ENCODE results near the gene HEG1. TPM values are rescaled to one million over a fixed set of nuclear protein-coding genes. Genes with fewer than 3 reads are reported as not detected.
A peak's percentile ranks its signal among the peaks of the same experiment; 100 is the strongest.

The HEG1 gene
- total RNA-seq, 1 experiment from 2014 or later: 14.6 TPM

DNA sequence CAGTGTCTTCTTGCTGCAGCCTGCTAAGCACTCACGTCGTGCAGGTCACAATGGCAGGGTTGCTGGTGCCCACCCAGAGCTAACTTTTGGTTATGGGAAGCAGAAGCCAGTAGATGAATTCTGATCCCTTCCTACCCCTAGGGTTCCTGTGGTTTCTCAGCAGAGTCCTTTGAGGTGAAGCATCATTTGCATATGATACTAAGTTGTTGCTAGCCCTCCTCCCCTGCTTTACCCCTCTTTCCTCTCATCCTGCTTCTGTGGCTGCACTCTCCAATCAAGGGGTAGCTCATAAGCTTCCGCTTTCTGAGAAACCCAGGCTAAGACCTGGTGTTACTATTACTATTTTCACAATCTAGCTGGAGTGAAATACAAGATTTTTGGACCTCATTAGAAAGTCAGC lies 22.1 kb upstream of the HEG1 start:
- H3K27me3 Mint-ChIP-seq (ENCODE audit: low read depth): no peaks in the 10 kb centered on the region
- TF ChIP-seq, protein P1, sequence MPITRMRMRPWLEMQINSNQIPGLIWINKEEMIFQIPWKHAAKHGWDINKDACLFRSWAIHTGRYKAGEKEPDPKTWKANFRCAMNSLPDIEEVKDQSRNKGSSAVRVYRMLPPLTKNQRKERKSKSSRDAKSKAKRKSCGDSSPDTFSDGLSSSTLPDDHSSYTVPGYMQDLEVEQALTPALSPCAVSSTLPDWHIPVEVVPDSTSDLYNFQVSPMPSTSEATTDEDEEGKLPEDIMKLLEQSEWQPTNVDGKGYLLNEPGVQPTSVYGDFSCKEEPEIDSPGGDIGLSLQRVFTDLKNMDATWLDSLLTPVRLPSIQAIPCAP (CRISPR knock-in tag; IDR thresholded peaks at IDR 0.05): no peak
- CTCF ChIA-PET: no interaction called here
- POLR2A ChIA-PET: no interaction called here
- ATAC-seq (no peak), DNase-seq (ENCODE audit: low spot score) (no peak)
- H3K36me3 Mint-ChIP-seq: no peaks in the 10 kb centered on the region; the same call in 1 of the 2 replicates
- no peaks in the 10 kb centered on the region for H3K9me3 Mint-ChIP-seq
- H3K4me1 Mint-ChIP-seq: peaks cover 12% of the 10 kb centered on the region
- no peak overlapping the region for H3K4me3 Mint-ChIP-seq
- H3K27ac Mint-ChIP-seq: no peak overlapping the region

DNA sequence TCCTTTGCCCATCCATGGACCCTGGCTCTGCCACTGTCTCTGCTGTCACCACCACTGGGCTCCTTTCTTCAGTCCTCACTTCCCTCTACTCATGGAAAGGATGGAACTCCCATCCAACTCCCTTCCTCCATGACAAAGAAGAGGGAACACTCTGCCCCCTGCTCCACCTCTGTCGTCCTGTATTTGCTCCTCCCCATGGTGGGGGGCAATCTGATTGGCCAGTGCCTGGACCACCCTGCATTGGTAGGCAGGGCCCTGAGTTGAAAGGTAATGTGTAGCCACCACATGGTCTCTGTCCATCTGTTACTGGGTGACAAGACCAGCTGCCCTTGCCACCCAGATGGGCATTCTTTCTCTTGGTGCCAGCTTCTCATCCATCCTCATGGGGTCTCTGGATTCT lies 20.7 kb upstream of the HEG1 start:
- POLR2A ChIA-PET: no interaction called here
- CTCF ChIA-PET: no interaction called here
- Mint-ChIP-seq H3K9me3 (no peaks in the 10 kb centered on the region), H3K4me1 (peaks cover 12% of the 10 kb centered on the region), H3K27me3 (ENCODE audit: low read depth) (no peaks in the 10 kb centered on the region), H3K36me3 (no peaks in the 10 kb centered on the region), H3K27ac (peak overlapping the region; percentile 64; the same call in 1 of the 2 replicates), H3K4me3 (no peak overlapping the region)
- ATAC-seq: peak; percentile 33; the same call in 1 of the 2 replicates
- DNase-seq (ENCODE audit: low spot score): no peak
- TF ChIP-seq NFYB (CRISPR knock-in tag; conservative IDR thresholded peaks at IDR 0.05; ENCODE audit: low read depth) (0 out of 2 replicates have a peak, but pooled peaks have one; percentile 12), TEAD4 (CRISPR knock-in tag; IDR thresholded peaks at IDR 0.05) (no peak)

DNA sequence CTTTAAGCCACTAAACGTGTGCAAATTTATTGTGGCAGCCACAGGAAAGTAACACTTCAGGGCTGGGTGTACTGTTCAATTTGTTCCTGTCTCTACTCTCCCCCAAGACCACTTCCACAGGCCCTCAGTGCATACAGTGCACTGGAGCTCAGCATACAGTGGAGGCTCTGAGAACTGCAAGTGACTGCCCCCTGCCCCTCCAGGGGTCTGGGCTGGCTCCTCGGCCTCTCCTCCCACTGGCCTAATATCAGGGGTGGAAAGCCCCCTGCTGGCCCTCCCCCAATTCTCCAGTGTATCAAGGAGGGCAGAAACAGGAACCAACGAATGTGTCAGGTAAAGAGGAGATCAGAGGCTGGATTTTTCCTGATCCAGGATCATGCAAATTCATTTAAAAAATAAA lies 19.9 kb upstream of the HEG1 start:
- peak; percentile 88 for ATAC-seq
- CTCF ChIA-PET: interaction anchor here (0.5 to 1.2 kb wide), 3 partner anchors 53 to 88 kb away, joined by 3 to 5 read pairs (median 4); no protein-coding TSS in a partner anchor
- Mint-ChIP-seq H3K4me1 (peaks cover 12% of the 10 kb centered on the region), H3K9me3 (no peaks in the 10 kb centered on the region), H3K27me3 (ENCODE audit: low read depth) (no peaks in the 10 kb centered on the region), H3K36me3 (no peaks in the 10 kb centered on the region), H3K27ac (peak overlapping the region; percentile 17; the same call in 1 of the 2 replicates), H3K4me3 (no peak overlapping the region)
- POLR2A ChIA-PET: no interaction called here
- no peak for DNase-seq (ENCODE audit: low spot score)
- TF ChIP-seq PRRX2 (CRISPR knock-in tag; IDR thresholded peaks at IDR 0.05) (no peak), NFYB (CRISPR knock-in tag; conservative IDR thresholded peaks at IDR 0.05; ENCODE audit: low read depth) (no peak), GRHL2 (CRISPR knock-in tag; IDR thresholded peaks at IDR 0.05; ENCODE audit: insufficient replicate concordance, severe bottlenecking) (no peak)

DNA sequence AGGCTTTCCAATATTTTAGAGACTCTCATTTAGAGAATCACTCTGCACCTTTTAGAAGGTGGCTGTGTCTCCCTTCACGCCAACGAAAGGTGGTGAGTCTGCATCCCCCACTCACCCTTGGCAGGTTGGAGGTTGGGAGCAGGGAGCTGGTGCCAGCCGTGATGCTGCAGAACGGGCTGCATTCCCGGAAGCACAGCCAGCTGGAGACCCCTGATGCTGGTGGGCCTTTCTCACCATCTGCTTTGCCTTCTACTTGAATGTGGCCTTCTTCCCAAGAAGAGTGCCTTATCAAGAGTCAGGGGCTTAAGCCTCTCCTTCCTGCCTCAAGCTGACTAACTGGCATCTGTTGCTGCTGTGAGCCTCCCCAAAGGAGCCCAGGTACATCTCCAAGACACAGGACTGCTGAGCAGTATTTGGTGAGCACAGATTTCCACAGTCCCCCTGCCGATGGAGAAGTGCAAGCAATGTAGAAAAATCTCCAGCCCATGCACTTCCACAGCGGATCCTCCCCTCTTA lies 17.7 kb upstream of the HEG1 start:
- peaks cover 12% of the 10 kb centered on the region for H3K4me1 Mint-ChIP-seq
- no peak overlapping the region for H3K27ac Mint-ChIP-seq
- no peaks in the 10 kb centered on the region for H3K9me3 Mint-ChIP-seq
- POLR2A ChIA-PET: no interaction called here
- CTCF ChIA-PET: no interaction called here
- DNase-seq (ENCODE audit: low spot score): no peak
- H3K27me3 Mint-ChIP-seq (ENCODE audit: low read depth): no peaks in the 10 kb centered on the region
- ATAC-seq: no peak
- no peak overlapping the region for H3K4me3 Mint-ChIP-seq
- H3K36me3 Mint-ChIP-seq: no peaks in the 10 kb centered on the region
- TF ChIP-seq FOXJ3 (CRISPR knock-in tag; IDR thresholded peaks at IDR 0.05; ENCODE audit: borderline replicate concordance): no peak
- TF ChIP-seq ZNF396 (CRISPR knock-in tag; IDR thresholded peaks at IDR 0.05; ENCODE audit: borderline replicate concordance): no peak
- TF ChIP-seq RELA (CRISPR knock-in tag; IDR thresholded peaks at IDR 0.05; ENCODE audit: borderline replicate concordance): no peak
- no peak for TF ChIP-seq NR1H2 (CRISPR knock-in tag; IDR thresholded peaks at IDR 0.05)
- TF ChIP-seq MXD4 (CRISPR knock-in tag; IDR thresholded peaks at IDR 0.05; ENCODE audit: borderline replicate concordance): no peak
- TF ChIP-seq ZNF317 (CRISPR knock-in tag; IDR thresholded peaks at IDR 0.05; ENCODE audit: borderline replicate concordance, low read depth): no peak
- TF ChIP-seq ZNF232 (CRISPR knock-in tag; IDR thresholded peaks at IDR 0.05): no peak
- no peak for TF ChIP-seq NFE2L1 (CRISPR knock-in tag; IDR thresholded peaks at IDR 0.05)
- TF ChIP-seq, protein P2, sequence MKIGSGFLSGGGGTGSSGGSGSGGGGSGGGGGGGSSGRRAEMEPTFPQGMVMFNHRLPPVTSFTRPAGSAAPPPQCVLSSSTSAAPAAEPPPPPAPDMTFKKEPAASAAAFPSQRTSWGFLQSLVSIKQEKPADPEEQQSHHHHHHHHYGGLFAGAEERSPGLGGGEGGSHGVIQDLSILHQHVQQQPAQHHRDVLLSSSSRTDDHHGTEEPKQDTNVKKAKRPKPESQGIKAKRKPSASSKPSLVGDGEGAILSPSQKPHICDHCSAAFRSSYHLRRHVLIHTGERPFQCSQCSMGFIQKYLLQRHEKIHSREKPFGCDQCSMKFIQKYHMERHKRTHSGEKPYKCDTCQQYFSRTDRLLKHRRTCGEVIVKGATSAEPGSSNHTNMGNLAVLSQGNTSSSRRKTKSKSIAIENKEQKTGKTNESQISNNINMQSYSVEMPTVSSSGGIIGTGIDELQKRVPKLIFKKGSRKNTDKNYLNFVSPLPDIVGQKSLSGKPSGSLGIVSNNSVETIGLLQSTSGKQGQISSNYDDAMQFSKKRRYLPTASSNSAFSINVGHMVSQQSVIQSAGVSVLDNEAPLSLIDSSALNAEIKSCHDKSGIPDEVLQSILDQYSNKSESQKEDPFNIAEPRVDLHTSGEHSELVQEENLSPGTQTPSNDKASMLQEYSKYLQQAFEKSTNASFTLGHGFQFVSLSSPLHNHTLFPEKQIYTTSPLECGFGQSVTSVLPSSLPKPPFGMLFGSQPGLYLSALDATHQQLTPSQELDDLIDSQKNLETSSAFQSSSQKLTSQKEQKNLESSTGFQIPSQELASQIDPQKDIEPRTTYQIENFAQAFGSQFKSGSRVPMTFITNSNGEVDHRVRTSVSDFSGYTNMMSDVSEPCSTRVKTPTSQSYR (CRISPR knock-in tag; IDR thresholded peaks at IDR 0.05): no peak
- TF ChIP-seq, protein P3, sequence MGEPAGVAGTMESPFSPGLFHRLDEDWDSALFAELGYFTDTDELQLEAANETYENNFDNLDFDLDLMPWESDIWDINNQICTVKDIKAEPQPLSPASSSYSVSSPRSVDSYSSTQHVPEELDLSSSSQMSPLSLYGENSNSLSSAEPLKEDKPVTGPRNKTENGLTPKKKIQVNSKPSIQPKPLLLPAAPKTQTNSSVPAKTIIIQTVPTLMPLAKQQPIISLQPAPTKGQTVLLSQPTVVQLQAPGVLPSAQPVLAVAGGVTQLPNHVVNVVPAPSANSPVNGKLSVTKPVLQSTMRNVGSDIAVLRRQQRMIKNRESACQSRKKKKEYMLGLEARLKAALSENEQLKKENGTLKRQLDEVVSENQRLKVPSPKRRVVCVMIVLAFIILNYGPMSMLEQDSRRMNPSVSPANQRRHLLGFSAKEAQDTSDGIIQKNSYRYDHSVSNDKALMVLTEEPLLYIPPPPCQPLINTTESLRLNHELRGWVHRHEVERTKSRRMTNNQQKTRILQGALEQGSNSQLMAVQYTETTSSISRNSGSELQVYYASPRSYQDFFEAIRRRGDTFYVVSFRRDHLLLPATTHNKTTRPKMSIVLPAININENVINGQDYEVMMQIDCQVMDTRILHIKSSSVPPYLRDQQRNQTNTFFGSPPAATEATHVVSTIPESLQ (CRISPR knock-in tag; IDR thresholded peaks at IDR 0.05): no peak
- no peak for TF ChIP-seq EMX1 (CRISPR knock-in tag; IDR thresholded peaks at IDR 0.05)
